GM13976 (cell line): Measurements from ENCODE around the gene CHRNB1.

Experiments
- DNase-seq: peaks from one replicate; pipeline ENCODE4 v3.0.0; 2012; ENCODE audit warnings: low spot score
- in situ Hi-C: fragments of 300-500 bp; cut with MboI; formaldehyde crosslinking; loops from one replicate; pipeline ENCODE4 v1.12.0; 2022; ENCODE audit warnings: low sequenced_read_pairs, mixed read lengths, inconsistent platforms; ENCODE audit not compliant: unreplicated experiment
- TF ChIP-seq, protein P1 (sequence below): IDR thresholded peaks from 2 replicates; pipeline ENCODE4 v1.5.1; 2012; ENCODE audit warnings: borderline replicate concordance, mild to moderate bottlenecking; ENCODE audit not compliant: insufficient read depth; ENCODE audit errors: extremely low read depth, missing control alignments, control extremely low read depth

CHRNB1 gene

GRCh38 chr17:7464081-7464480 lies 19.2 kb downstream of the CHRNB1 start:
- DNase-seq, result no peak
- in situ Hi-C loops, result no loop called here
- TF ChIP-seq, protein P1, sequence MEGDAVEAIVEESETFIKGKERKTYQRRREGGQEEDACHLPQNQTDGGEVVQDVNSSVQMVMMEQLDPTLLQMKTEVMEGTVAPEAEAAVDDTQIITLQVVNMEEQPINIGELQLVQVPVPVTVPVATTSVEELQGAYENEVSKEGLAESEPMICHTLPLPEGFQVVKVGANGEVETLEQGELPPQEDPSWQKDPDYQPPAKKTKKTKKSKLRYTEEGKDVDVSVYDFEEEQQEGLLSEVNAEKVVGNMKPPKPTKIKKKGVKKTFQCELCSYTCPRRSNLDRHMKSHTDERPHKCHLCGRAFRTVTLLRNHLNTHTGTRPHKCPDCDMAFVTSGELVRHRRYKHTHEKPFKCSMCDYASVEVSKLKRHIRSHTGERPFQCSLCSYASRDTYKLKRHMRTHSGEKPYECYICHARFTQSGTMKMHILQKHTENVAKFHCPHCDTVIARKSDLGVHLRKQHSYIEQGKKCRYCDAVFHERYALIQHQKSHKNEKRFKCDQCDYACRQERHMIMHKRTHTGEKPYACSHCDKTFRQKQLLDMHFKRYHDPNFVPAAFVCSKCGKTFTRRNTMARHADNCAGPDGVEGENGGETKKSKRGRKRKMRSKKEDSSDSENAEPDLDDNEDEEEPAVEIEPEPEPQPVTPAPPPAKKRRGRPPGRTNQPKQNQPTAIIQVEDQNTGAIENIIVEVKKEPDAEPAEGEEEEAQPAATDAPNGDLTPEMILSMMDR, result no peak

- in situ Hi-C loops, result no loop called here
- DNase-seq, result no peak
- TF ChIP-seq, protein P1, result no peak
These were observed 20.9 kb downstream of the CHRNB1 start for GRCh38 chr17:7465597-7466275.

DNA sequence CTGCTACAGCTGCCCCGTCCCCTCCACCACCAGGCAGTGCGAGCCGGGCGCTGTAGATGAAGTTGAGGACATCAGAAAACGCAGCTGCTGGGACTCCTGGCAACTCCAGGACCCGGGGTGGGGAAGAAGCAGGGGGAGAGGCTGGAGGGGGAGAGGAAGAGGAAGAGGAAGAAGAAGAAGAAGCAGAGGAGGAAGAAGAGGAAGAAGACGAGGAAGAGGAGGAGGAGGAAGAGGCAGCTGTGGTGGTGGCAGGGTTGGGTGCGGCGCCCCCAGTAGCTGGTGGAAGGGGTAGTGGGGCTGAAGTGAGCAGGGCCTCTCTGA lies 21.4 kb downstream of the CHRNB1 start:
- TF ChIP-seq, protein P1, result no peak
- in situ Hi-C loops, result no loop called here
- no peak for DNase-seq

GRCh38 chr17:7466639-7467341 lies 21.9 kb downstream of the CHRNB1 start:
- in situ Hi-C loops, result no loop called here
- DNase-seq, result no peak
- TF ChIP-seq, protein P1, result no peak

DNA sequence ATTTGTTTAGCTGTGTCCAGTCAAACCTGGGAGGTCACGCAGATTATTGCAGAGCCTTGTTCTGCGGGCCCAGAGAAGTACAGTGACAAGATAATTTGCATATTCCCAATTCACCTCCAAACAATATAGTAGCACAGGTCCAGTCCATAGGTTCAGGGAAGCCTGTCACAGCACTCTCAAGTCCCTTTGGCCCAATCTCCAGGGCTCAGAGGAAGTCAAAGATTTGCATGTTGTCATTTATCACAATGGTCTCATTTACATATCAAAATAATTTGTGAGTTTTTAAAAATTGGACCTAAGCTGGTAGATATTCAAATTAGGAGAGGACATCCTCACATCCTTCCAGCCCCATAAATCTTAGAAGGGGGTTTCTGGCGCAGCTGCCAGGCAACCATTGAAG lies 22.6 kb downstream of the CHRNB1 start:
- no peak for DNase-seq
- in situ Hi-C loops, result no loop called here
- TF ChIP-seq, protein P1, result no peak

DNA sequence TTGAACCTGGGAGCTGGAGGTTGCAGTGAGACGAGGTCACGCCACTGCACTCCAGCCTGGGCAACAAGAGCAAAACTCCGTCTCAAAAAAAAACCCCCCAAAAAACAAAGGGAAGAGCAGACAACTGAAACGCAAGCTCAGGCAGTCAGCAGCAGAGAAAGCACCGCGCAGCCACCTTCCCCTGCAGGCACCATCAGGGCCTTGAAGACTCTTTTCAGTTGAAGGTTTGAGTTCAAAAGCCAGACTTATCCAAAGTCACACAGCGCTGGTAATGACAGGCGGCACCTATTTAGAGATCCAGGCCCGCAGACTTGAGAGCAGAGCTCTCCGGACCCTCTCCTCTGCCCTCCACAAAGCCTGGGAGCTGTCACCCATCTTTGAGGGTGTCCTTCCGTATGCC lies 23.4 kb downstream of the CHRNB1 start:
- TF ChIP-seq, protein P1, result no peak
- no peak for DNase-seq
- in situ Hi-C loops, result no loop called here
